Measurements from ENCODE around the gene FAM162A. TPM values are rescaled to one million over a fixed set of nuclear protein-coding genes. Genes with fewer than 3 reads are reported as not detected.
A peak's percentile ranks its signal among the peaks of the same experiment; 100 is the strongest.

Gene FAM162A
- total RNA-seq (2021): 83.9 to 141 TPM (median 128 TPM) in 3 replicates
- Bru-seq, nascent RNA: percentile 88 among the genes with signal in this experiment
- long read RNA-seq, experiment 1, transcript FAM162A-203 (5 exons, 3,052 nt): major isoform, 167 of 185 reads
- long read RNA-seq, experiment 1, partial matches to known transcripts: 3 of 185 reads
- long read RNA-seq, experiment 1, other reads (novel, unspliced or antisense): 11 of 185 reads
- long read RNA-seq, experiment 2, transcript FAM162A-201 (6 exons, 801 nt): minor isoform, 5 of 302 reads
- long read RNA-seq, experiment 2, transcript FAM162A-203 (5 exons, 3,052 nt): major isoform, 243 of 302 reads
- long read RNA-seq, experiment 2, partial matches to known transcripts: 45 of 302 reads
- long read RNA-seq, experiment 2, other reads (novel, unspliced or antisense): 8 of 302 reads
- long read RNA-seq, experiment 3, transcript FAM162A-201 (6 exons, 801 nt): minor isoform, 5 of 16 reads
- long read RNA-seq, experiment 3, transcript FAM162A-203 (5 exons, 3,052 nt): major isoform, 7 of 16 reads
- long read RNA-seq, experiment 3, partial matches to known transcripts: 0 of 16 reads
- long read RNA-seq, experiment 3, other reads (novel, unspliced or antisense): 4 of 16 reads

GRCh38 chr3:122383771-122384697 is at the start of gene FAM162A:
TSS of gene FAM162A (plus strand) at chr3:122384182. CDS start at chr3:122384266, 84 bp downstream.
- no peaks in the 10 kb centered on the region for H3K9me3 Mint-ChIP-seq
- POLR2A ChIA-PET: interaction anchor here (0.5 to 2.5 kb wide), 7 partner anchors 9 to 297 kb away, joined by 3 to 18 read pairs (median 4); partner anchors contain the start of gene WDR5B
- H3K4me1 Mint-ChIP-seq: peaks cover 45% of the 10 kb centered on the region
- peaks cover 26% of the 10 kb centered on the region for H3K36me3 Mint-ChIP-seq
- DNase-seq (ENCODE audit: low spot score): peak; percentile 94
- peak within 1 kb of the TSS; percentile 98 for H3K27ac Mint-ChIP-seq
- peak; percentile 94 for ATAC-seq
- H3K4me3 Mint-ChIP-seq: peak within 1 kb of the TSS; percentile 90
- CTCF ChIA-PET: interaction anchor here (0.6 to 2.6 kb wide), 20 partner anchors 8 to 831 kb away, joined by 3 to 40 read pairs (median 4); partner anchors contain the start of genes PARP14 and WDR5B
- no peaks in the 10 kb centered on the region for H3K27me3 Mint-ChIP-seq (ENCODE audit: low read depth)
- TF ChIP-seq NR3C1 (CRISPR knock-in tag; conservative IDR thresholded peaks at IDR 0.05; ENCODE audit: low read depth) (no peak), CREM (CRISPR knock-in tag; IDR thresholded peaks at IDR 0.05) (no peak), OVOL2 (CRISPR knock-in tag; IDR thresholded peaks at IDR 0.05; ENCODE audit: borderline replicate concordance) (no peak), CTCF (IDR thresholded peaks at IDR 0.05) (no peak), ATF2 (CRISPR knock-in tag; IDR thresholded peaks at IDR 0.05; ENCODE audit: borderline replicate concordance, low read depth) (no peak), RELA (CRISPR knock-in tag; IDR thresholded peaks at IDR 0.05; ENCODE audit: borderline replicate concordance) (no peak), GABPB1 (CRISPR knock-in tag; IDR thresholded peaks at IDR 0.05) (peak; percentile 49), TP53 (CRISPR knock-in tag; IDR thresholded peaks at IDR 0.05) (0 out of 2 replicates have a peak, but pooled peaks have one; percentile 37), NFYB (CRISPR knock-in tag; conservative IDR thresholded peaks at IDR 0.05; ENCODE audit: low read depth) (no peak), SP1 (CRISPR knock-in tag; conservative IDR thresholded peaks at IDR 0.05) (peak; percentile 95), EMX1 (CRISPR knock-in tag; IDR thresholded peaks at IDR 0.05) (no peak), IRF1 (CRISPR knock-in tag; IDR thresholded peaks at IDR 0.05) (no peak; the same call in 1 of the 2 replicates), USF1 (CRISPR knock-in tag; IDR thresholded peaks at IDR 0.05) (no peak), ZNF232 (CRISPR knock-in tag; IDR thresholded peaks at IDR 0.05) (peak; percentile 69; the same call in 1 of the 2 replicates), ZNF423 (CRISPR knock-in tag; IDR thresholded peaks at IDR 0.05) (peak; percentile 60; the same call in 1 of the 2 replicates), FOXP4 (CRISPR knock-in tag; IDR thresholded peaks at IDR 0.05) (peak; percentile 86; the same call in 1 of the 2 replicates), ETV6 (CRISPR knock-in tag; IDR thresholded peaks at IDR 0.05) (peak; percentile 96), JAZF1 (CRISPR knock-in tag; IDR thresholded peaks at IDR 0.05) (no peak), ZNF281 (CRISPR knock-in tag; IDR thresholded peaks at IDR 0.05) (0 out of 2 replicates have a peak, but pooled peaks have one; percentile 15), ZNF396 (CRISPR knock-in tag; IDR thresholded peaks at IDR 0.05; ENCODE audit: borderline replicate concordance) (no peak), USF2 (CRISPR knock-in tag; IDR thresholded peaks at IDR 0.05) (peak; percentile 61), E2F5 (CRISPR knock-in tag; IDR thresholded peaks at IDR 0.05) (0 out of 2 replicates have a peak, but pooled peaks have one; percentile 54)

All from WTC11 (cell line).